ENCODE results near the gene NCAPG2.

GRCh38 chr7:158587162-158588084, 117.2 kb downstream of the NCAPG2 start, which contains the start of gene PTPRN2:
- TF ChIP-seq, protein P1, sequence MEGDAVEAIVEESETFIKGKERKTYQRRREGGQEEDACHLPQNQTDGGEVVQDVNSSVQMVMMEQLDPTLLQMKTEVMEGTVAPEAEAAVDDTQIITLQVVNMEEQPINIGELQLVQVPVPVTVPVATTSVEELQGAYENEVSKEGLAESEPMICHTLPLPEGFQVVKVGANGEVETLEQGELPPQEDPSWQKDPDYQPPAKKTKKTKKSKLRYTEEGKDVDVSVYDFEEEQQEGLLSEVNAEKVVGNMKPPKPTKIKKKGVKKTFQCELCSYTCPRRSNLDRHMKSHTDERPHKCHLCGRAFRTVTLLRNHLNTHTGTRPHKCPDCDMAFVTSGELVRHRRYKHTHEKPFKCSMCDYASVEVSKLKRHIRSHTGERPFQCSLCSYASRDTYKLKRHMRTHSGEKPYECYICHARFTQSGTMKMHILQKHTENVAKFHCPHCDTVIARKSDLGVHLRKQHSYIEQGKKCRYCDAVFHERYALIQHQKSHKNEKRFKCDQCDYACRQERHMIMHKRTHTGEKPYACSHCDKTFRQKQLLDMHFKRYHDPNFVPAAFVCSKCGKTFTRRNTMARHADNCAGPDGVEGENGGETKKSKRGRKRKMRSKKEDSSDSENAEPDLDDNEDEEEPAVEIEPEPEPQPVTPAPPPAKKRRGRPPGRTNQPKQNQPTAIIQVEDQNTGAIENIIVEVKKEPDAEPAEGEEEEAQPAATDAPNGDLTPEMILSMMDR (optimal IDR thresholded peaks at IDR 0.05 in 1 of 3, IDR thresholded peaks at IDR 0.05 in 1 of 3, conservative IDR thresholded peaks at IDR 0.05 in 1 of 3; ENCODE audit: extremely low read depth in 1 of 3, insufficient read depth in 2 of 3, low read length in 3 of 3) = no peak
- no peak for TF ChIP-seq EZH2 (IDR thresholded peaks at IDR 0.05; ENCODE audit: low read length)

All from keratinocyte (primary cell).